Right lobe of liver (tissue), 6 donors: ENCODE data around the gene RIBC2. TPM values are rescaled to one million over a fixed set of nuclear protein-coding genes. Genes with fewer than 3 reads are reported as not detected.

Experiments used
- ATAC-seq, 4 donors: fragments of 200-7000 bp; cut with Tn5 transposase; one replicate each; pipeline ENCODE4 v1.9.1; 2020; ENCODE audit warnings: mild to moderate bottlenecking in 4 of 4, moderate library complexity in 4 of 4
- DNase-seq, 3 donors: peaks; one replicate each; pipeline ENCODE4 v3.0.0-alpha.2; 2020
- H3K27ac ChIP-seq, 3 donors: fragments of 200-600 bp; one replicate each; pipeline ENCODE4 v1.8.0; 2022
- H3K27me3 ChIP-seq, 2 donors: fragments of 200-600 bp; one replicate each; pipeline ENCODE4 v1.8.0; 2022
- H3K36me3 ChIP-seq, 4 donors: fragments of 200-600 bp; sonication (generic) in 1 of 4; one replicate each; pipeline versions ENCODE4 v1.5.1 to v1.8.0; 2017 to 2022; ENCODE audit warnings: control low read depth in 1 of 4
- H3K4me1 ChIP-seq, 4 donors: fragments of 200-600 bp; sonication (generic) in 1 of 4; one replicate each; pipeline versions ENCODE4 v1.5.1 to v1.8.0; 2017 to 2022; ENCODE audit warnings: control low read depth in 1 of 4
- H3K4me3 ChIP-seq, 3 donors: fragments of 200-600 bp; one replicate each; pipeline ENCODE4 v1.8.0; 2022
- H3K9me3 ChIP-seq, 4 donors: fragments of 200-600 bp; sonication (generic) in 1 of 4; one replicate each; pipeline versions ENCODE4 v1.5.1 to v1.8.0; 2017 to 2022; ENCODE audit warnings: control low read depth in 1 of 4
- CTCF ChIP-seq, 4 donors: fragments of 200-600 bp in 3 of 4; fragments of 450-650 bp in 1 of 4; IDR thresholded peaks; one replicate each; pipeline versions ENCODE4 v1.5.1 to v1.8.0; 2016 to 2022; ENCODE audit warnings: antibody characterized with exemption in 4 of 4, mild to moderate bottlenecking in 2 of 4
- POLR2A ChIP-seq: fragments of 450-650 bp; IDR thresholded peaks from one replicate; pipeline ENCODE4 v1.6.1; 2017; ENCODE audit warnings: antibody characterized with exemption, mild to moderate bottlenecking
- WGBS: methylation state at CpG from one replicate; pipeline ENCODE4 v1.1.6; 2018; ENCODE audit warnings: low coverage, low lambda C conversion rate; ENCODE audit not compliant: insufficient coverage; ENCODE audit errors: missing lambda C conversion rate; 5-methylcytosine and 5-hydroxymethylcytosine counted together
- intact Hi-C, 2 donors: fragments of 100-400 bp; cut with DNase I; formaldehyde crosslinking; loops; one replicate each; pipeline versions ENCODE4 v1.11.2 to v1.14.1; 2022
- total RNA-seq, 6 experiments: library from RNA; depleted of rRNA in 2 of 6; stranded (reverse); fragments of >200 nt in 2 of 6; fragmentation: NEBNext Ultra II Directional in 3 of 6; extraction: Animal tissue kit (Norgen Biotek cat#: 25700) in 3 of 6; gene quantifications; one replicate each; pipeline versions ENCODE4 v1.1.0 to v1.2.4, GENCODE V29; 2016 to 2023
- donor health status: DM: no; HTN: yes; CAD: no.
- donor health status: DM: no; HTN: no; CAD: no.
- donor health status: DM: no; HTN: no; CAD: no.
- donor health status: DM: no; HTN: yes; CAD: no.
- donor health status: DM: no; HTN: yes; CAD: no.

Gene RIBC2
- total RNA-seq, 6 experiments from 2014 or later = 0.18 to 0.87 TPM; not detected in 4

GRCh38 chr22:45477366-45478107 is 64.0 kb downstream of the RIBC2 start:
- ATAC-seq = no peak

GRCh38 chr22:45478108-45478771 is 64.7 kb downstream of the RIBC2 start:
- WGBS = 84% methylated on average over 9 of the region's 11 CpGs
- Histone ChIP-seq H3K4me3 (no peak overlapping the region), H3K27ac (no peak overlapping the region), H3K4me1 (no peaks in the 10 kb centered on the region), H3K9me3 (no peaks in the 10 kb centered on the region), H3K36me3 (no peaks in the 10 kb centered on the region), H3K27me3 (no peaks in the 10 kb centered on the region)
- DNase-seq (no peak), ATAC-seq (no peak)
- intact Hi-C loops = no loop called here
- TF ChIP-seq POLR2A = no peak
- no peak for TF ChIP-seq CTCF (IDR thresholded peaks at IDR 0.05)

More at GRCh38 chr22:45477366-45478107, 64.0 kb downstream of the RIBC2 start:
- TF ChIP-seq CTCF (IDR thresholded peaks at IDR 0.05) = no peak
- no peak for TF ChIP-seq POLR2A
- no peaks in the 10 kb centered on the region for H3K36me3 ChIP-seq
- DNase-seq = no peak
- H3K27me3 ChIP-seq = no peaks in the 10 kb centered on the region
- intact Hi-C loops = no loop called here
- no peak overlapping the region for H3K4me3 ChIP-seq
- WGBS = 66% methylated on average over 4 of the region's 7 CpGs
- no peaks in the 10 kb centered on the region for H3K9me3 ChIP-seq
- no peak overlapping the region for H3K27ac ChIP-seq
- no peaks in the 10 kb centered on the region for H3K4me1 ChIP-seq

GRCh38 chr22:45480717-45481116 is 67.2 kb downstream of the RIBC2 start:
- H3K36me3 ChIP-seq = no peaks in the 10 kb centered on the region
- DNase-seq (no peak), ATAC-seq (no peak)
- no peak for TF ChIP-seq CTCF (IDR thresholded peaks at IDR 0.05)
- intact Hi-C loops = no loop called here
- 52% methylated on average over 3 of the region's 3 CpGs for WGBS
- H3K9me3 ChIP-seq = no peaks in the 10 kb centered on the region
- H3K4me3 ChIP-seq = no peak overlapping the region
- no peak overlapping the region for H3K27ac ChIP-seq
- H3K27me3 ChIP-seq = no peaks in the 10 kb centered on the region
- H3K4me1 ChIP-seq = peaks cover 0 to 7% (median 0%) of the 10 kb centered on the region in 4 donors

- TF ChIP-seq POLR2A (no peak), CTCF (IDR thresholded peaks at IDR 0.05) (no peak)
- ATAC-seq = no peak
- intact Hi-C loops = no loop called here
- Histone ChIP-seq H3K27me3 (no peaks in the 10 kb centered on the region), H3K9me3 (no peaks in the 10 kb centered on the region), H3K36me3 (no peaks in the 10 kb centered on the region), H3K27ac (no peak overlapping the region), H3K4me1 (peaks cover 0 to 7% (median 0%) of the 10 kb centered on the region in 4 donors), H3K4me3 (no peak overlapping the region)
- DNase-seq = no peak
- 67% methylated on average over 4 of the region's 5 CpGs for WGBS
These were observed 68.2 kb downstream of the RIBC2 start for GRCh38 chr22:45481661-45482060.

Other genes with a start within 250 kb of the RIBC2 start
- 10 to 100 TPM; 26.4 to 57.2 (median 31.4) TPM for gene NUP50, start 249.8 kb upstream of the RIBC2 start, total RNA-seq
- gene KIAA0930, start 172.8 kb upstream of the RIBC2 start, total RNA-seq = 10 to 100 TPM; 24.5 to 57.9 (median 40.8) TPM
- not detected for gene UPK3A, start 128.7 kb upstream of the RIBC2 start, total RNA-seq
- gene FAM118A, start 103.8 kb upstream of the RIBC2 start, total RNA-seq = 10 to 100 TPM in 4 of 6 experiments, 1 to 10 TPM in 2; 5.6 to 43.0 (median 17.3) TPM
- gene SMC1B, start 94 bp upstream of the RIBC2 start, total RNA-seq = not detected
- 1 to 10 TPM; 1.6 to 6.6 (median 3.4) TPM for gene FBLN1, start 89.2 kb downstream of the RIBC2 start, total RNA-seq